Ovary (tissue), 9 donors: ENCODE measurements around the gene BBLN. TPM values are rescaled to one million over a fixed set of nuclear protein-coding genes. Genes with fewer than 3 reads are reported as not detected.

Source experiments
- DNase-seq, 5 donors: peaks; one replicate each; pipeline ENCODE4 v3.0.0-alpha.2; 2019 to 2020
- H3K27ac ChIP-seq, 2 donors: fragments of 200-600 bp; one replicate each; pipeline versions ENCODE4 v1.5.1 to v1.8.0; 2019 to 2022
- H3K27me3 ChIP-seq: fragments of 200-600 bp; one replicate; pipeline ENCODE4 v1.8.0; 2022
- H3K36me3 ChIP-seq: fragments of 200-600 bp; sonication (generic); one replicate; pipeline ENCODE4 v1.5.1; 2019
- H3K4me1 ChIP-seq: one replicate; pipeline ENCODE4 v1.8.1; 2013; ENCODE audit warnings: mild to moderate bottlenecking, moderate library complexity; ENCODE audit not compliant: insufficient read depth
- H3K4me3 ChIP-seq: fragments of 200-600 bp; sonication (generic); one replicate; pipeline ENCODE4 v1.5.1; 2017
- H3K9me3 ChIP-seq, 2 donors: fragments of 200-600 bp in 1 of 2; sonication (generic) in 1 of 2; one replicate each; pipeline versions ENCODE4 v1.5.1 to v1.8.1; 2013 to 2019; ENCODE audit warnings: mild to moderate bottlenecking in 1 of 2, moderate library complexity in 1 of 2
- CTCF ChIP-seq, 3 donors: fragments of 450-650 bp in 2 of 3; fragments of 200-600 bp in 1 of 3; IDR thresholded peaks; one replicate each; pipeline versions ENCODE4 v1.5.1 to v1.8.0; 2016 to 2022; ENCODE audit warnings: antibody characterized with exemption in 3 of 3, mild to moderate bottlenecking in 1 of 3
- EP300 ChIP-seq: sonication (generic); formaldehyde crosslinking; IDR thresholded peaks from one replicate; pipeline ENCODE4 v1.6.1; 2017; ENCODE audit warnings: antibody characterized with exemption
- POLR2A ChIP-seq: fragments of 450-650 bp; IDR thresholded peaks from one replicate; pipeline ENCODE4 v1.6.1; 2017; ENCODE audit warnings: antibody characterized with exemption, mild to moderate bottlenecking, moderate library complexity
- WGBS, 3 donors: extraction: QIAGEN DNeasy Blood & Tissue Kit in 1 of 3; methylation state at CpG; one replicate each; pipeline versions ENCODE4 v1.1.5 to v1.1.7; 2013 to 2017; 5-methylcytosine and 5-hydroxymethylcytosine counted together
- intact Hi-C, 4 donors: fragments of 100-400 bp; cut with DNase I; formaldehyde crosslinking; loops; one replicate each; pipeline versions ENCODE4 v1.11.0 to v1.15.1; 2022 to 2023
- polyA plus RNA-seq, 2 donors: library from polyadenylated mRNA; stranded (reverse); fragments of 200-250 nt in 1 of 2; fragments of 350-450 nt in 1 of 2; fragmentation: Illumina TruSeq in 1 of 2; extraction: RNeasy Lipid Tissue Mini Kit (QIAGEN cat#74804) in 1 of 2; gene quantifications; one replicate each; pipeline ENCODE4 v1.2.3, GENCODE V29; 2013 to 2014
- total RNA-seq, 7 donors: library from RNA; depleted of rRNA in 2 of 7; stranded (reverse); fragments of >200 nt in 2 of 7; fragmentation: NEBNext Ultra II Directional in 3 of 7; extraction: Animal tissue kit (Norgen Biotek cat#: 25700) in 3 of 7; gene quantifications; one replicate each; pipeline versions ENCODE4 v1.1.0 to v1.2.4, GENCODE V29; 2016 to 2023
- donor health status: DM: no; HTN: no; CAD: no; lungs with moderate emphysema.
- donor health status: DM: no; HTN: no; CAD: no.
- donor health status: Bipolar disorder and iron deficiency.
- donor health status: DM: yes; HTN: yes; CAD: no.
- donor health status: DM: no; HTN: no; CAD: no.
- donor health status: DM: yes; HTN: yes; CAD: no.

BBLN gene
- total and polyA plus RNA-seq, 9 donors: 2.4 to 210 (median 31.7) TPM

- Histone ChIP-seq H3K4me3 (no peak overlapping the region), H3K36me3 (no peaks in the 10 kb centered on the region), H3K27ac (no peak overlapping the region), H3K4me1 (peaks cover 8% of the 10 kb centered on the region), H3K27me3 (no peaks in the 10 kb centered on the region), H3K9me3 (no peaks in the 10 kb centered on the region)
- peak in 1 of 5 donors; percentile 12 for DNase-seq
- 90 to 94% (median 94%) methylated on average over 5 of the region's 5 CpGs for WGBS, 3 donors
- intact Hi-C loops: no loop called here
- TF ChIP-seq CTCF (IDR thresholded peaks at IDR 0.05) (no peak), POLR2A (no peak), EP300 (no peak)
These were observed 38.6 kb upstream of the BBLN start for GRCh38 chr9:128121466-128121810.

DNA sequence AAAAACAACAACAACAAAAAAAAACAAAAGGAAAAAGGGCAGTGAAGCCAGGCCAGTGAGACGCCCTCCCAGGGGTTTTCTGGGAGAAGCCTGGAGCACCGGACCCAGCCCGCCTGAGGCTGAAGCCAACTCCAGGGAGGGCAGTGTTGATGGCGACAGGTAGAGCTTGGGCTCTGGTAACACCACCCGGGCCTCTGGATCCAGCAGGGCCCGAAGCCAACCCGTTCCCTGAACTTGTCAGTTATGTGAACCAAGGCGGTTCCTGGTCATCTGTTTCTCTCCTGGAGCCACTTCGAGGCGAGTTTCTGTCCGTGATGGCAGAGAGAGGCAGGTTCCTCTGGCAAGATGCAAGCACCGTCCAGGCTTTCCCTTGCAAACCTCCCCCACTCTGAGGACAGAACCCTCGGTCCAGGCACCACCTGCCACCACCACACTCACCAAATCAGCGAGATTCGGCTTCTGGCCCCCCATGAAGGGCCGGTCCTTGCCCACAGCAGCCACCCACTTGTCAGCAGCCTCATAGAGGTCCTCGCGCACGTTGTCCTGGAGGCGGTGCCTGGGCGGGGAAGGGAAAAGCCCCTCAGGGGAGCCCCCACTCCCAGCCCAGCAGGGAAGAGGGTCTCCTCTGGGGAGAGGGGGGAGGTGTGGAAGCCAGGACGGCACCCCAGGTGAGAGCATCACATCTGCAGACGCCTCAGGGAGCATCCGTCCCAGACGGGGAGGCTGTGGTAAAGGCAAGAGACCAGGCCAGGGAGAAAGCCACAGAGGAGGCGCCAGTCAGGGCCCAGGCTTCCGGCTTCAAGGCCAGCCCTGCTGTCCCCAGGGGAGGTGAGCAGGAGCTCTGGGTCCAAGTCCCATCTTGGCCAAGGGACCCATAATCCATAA, 37.9 kb upstream of the BBLN start:
- Histone ChIP-seq H3K4me1 (peaks cover 8% of the 10 kb centered on the region), H3K4me3 (no peak overlapping the region), H3K27ac (no peak overlapping the region), H3K27me3 (no peaks in the 10 kb centered on the region), H3K36me3 (no peaks in the 10 kb centered on the region), H3K9me3 (no peaks in the 10 kb centered on the region)
- no peak for TF ChIP-seq EP300
- no peak for TF ChIP-seq CTCF (IDR thresholded peaks at IDR 0.05)
- TF ChIP-seq POLR2A: no peak
- 82 to 90% (median 84%) methylated on average over 27 of the region's 27 CpGs for WGBS, 3 donors
- intact Hi-C loops: no loop called here
- peak in 2 of 5 donors; percentile 25 to 36 for DNase-seq

- no peaks in the 10 kb centered on the region for H3K9me3 ChIP-seq
- H3K36me3 ChIP-seq: no peaks in the 10 kb centered on the region
- DNase-seq: peak in 2 of 5 donors; percentile 31 to 36
- no peak overlapping the region for H3K27ac ChIP-seq
- no peak overlapping the region for H3K4me3 ChIP-seq
- no peaks in the 10 kb centered on the region for H3K27me3 ChIP-seq
- TF ChIP-seq POLR2A (no peak), CTCF (IDR thresholded peaks at IDR 0.05) (no peak), EP300 (no peak)
- 90 to 92% (median 90%) methylated on average over 24 of the region's 24 CpGs for WGBS, 3 donors
- intact Hi-C loops: no loop called here
- peaks cover 6% of the 10 kb centered on the region for H3K4me1 ChIP-seq
These were observed 37.3 kb upstream of the BBLN start for GRCh38 chr9:128122809-128123175.

- H3K27ac ChIP-seq: no peak overlapping the region
- no peaks in the 10 kb centered on the region for H3K36me3 ChIP-seq
- no peaks in the 10 kb centered on the region for H3K27me3 ChIP-seq
- peak in 2 of 5 donors; percentile 33 to 37 for DNase-seq
- H3K4me3 ChIP-seq: no peak overlapping the region
- intact Hi-C loops: no loop called here
- H3K4me1 ChIP-seq: peaks cover 4% of the 10 kb centered on the region
- H3K9me3 ChIP-seq: no peaks in the 10 kb centered on the region
- TF ChIP-seq POLR2A (no peak), CTCF (IDR thresholded peaks at IDR 0.05) (no peak), EP300 (no peak)
- 82 to 88% (median 84%) methylated on average over 21 of the region's 21 CpGs for WGBS, 3 donors
These were observed 36.5 kb upstream of the BBLN start for GRCh38 chr9:128123451-128124080.
